Neural cell (in vitro differentiated cells): ENCODE results near the gene PYGL.
"Not testable (repeated sequence)": the region's sequence is repeated elsewhere in the genome, so short reads cannot be mapped to it uniquely, and the experiment has no call there.

Experiments used
- CTCF ChIP-seq: fragments of 450-650 bp; IDR thresholded peaks from 2 replicates; pipeline ENCODE4 v1.5.1; 2014; ENCODE audit warnings: antibody characterized with exemption, mild to moderate bottlenecking, moderate library complexity; ENCODE audit not compliant: poor library complexity, severe bottlenecking
- EZH2 ChIP-seq: fragments of 200-600, 300-800 bp; shearing (Covaris generic), sonication (generic); IDR thresholded peaks from 2 replicates; pipeline ENCODE4 v1.6.1; 2014; ENCODE audit warnings: antibody characterized with exemption, low read length, borderline replicate concordance, mild to moderate bottlenecking; ENCODE audit not compliant: insufficient read depth, poor library complexity, severe bottlenecking
- POLR2AphosphoS5 ChIP-seq: IDR thresholded peaks from 2 replicates; pipeline ENCODE4 v1.6.1; 2012
- RAD21 ChIP-seq: fragments of 450-650 bp; conservative IDR thresholded peaks from 2 replicates; pipeline ENCODE4 v1.6.1; 2014; ENCODE audit warnings: antibody characterized with exemption, mild to moderate bottlenecking, moderate library complexity

- TF ChIP-seq CTCF, EZH2, POLR2AphosphoS5, RAD21: not testable (repeated sequence)
Observed at GRCh38 chr14:50956421-50956820, 12.1 kb upstream of the PYGL start.
